Keratinocyte (primary cell): ENCODE measurements around the gene IFI30. TPM values are rescaled to one million over a fixed set of nuclear protein-coding genes. Genes with fewer than 3 reads are reported as not detected.

ENCODE experiments used
- DNase-seq: peaks from one replicate; pipeline ENCODE4 v3.0.0-alpha.2; 2011; ENCODE audit warnings: low read depth, missing footprints, low spot score
- FAIRE-seq: peaks from 2 replicates; lab custom pipeline; 2011; peaks lifted over from hg19 to GRCh38; lab: Jason Lieb, UNC
- H2AFZ ChIP-seq: 2 replicates; pipeline ENCODE4 v1.6.0; 2012; ENCODE audit warnings: low read length, control low read depth, inconsistent platforms; ENCODE audit not compliant: control insufficient read depth
- H3K27ac ChIP-seq: 2 replicates; pipeline ENCODE4 v1.5.1; 2011; ENCODE audit warnings: low read length; ENCODE audit not compliant: control insufficient read depth, insufficient read depth
- H3K27me3 ChIP-seq: 3 replicates; pipeline ENCODE4 v1.6.0; 2011; ENCODE audit warnings: low read length; ENCODE audit not compliant: control insufficient read depth, insufficient read depth; ENCODE audit errors: extremely low read depth
- H3K36me3 ChIP-seq, 2 experiments: 2 replicates in 1 of 2; 3 replicates in 1 of 2; pipeline ENCODE4 v1.5.1; 2011; ENCODE audit warnings: low read length in 2 of 2, mild to moderate bottlenecking in 1 of 2; ENCODE audit not compliant: control insufficient read depth in 2 of 2, insufficient read depth in 2 of 2; ENCODE audit errors: extremely low read depth in 1 of 2
- H3K4me1 ChIP-seq: 3 replicates; pipeline ENCODE4 v1.5.1; 2011; ENCODE audit warnings: low read length; ENCODE audit not compliant: control insufficient read depth, insufficient read depth; ENCODE audit errors: extremely low read depth
- H3K4me2 ChIP-seq: 3 replicates; pipeline ENCODE4 v1.6.0; 2011; ENCODE audit warnings: low read depth, low read length; ENCODE audit not compliant: control insufficient read depth, insufficient read depth; ENCODE audit errors: extremely low read depth
- H3K4me3 ChIP-seq, 3 experiments: fragments of 200-600 bp in 1 of 3; sonication (generic) in 1 of 3; 2 replicates in 2 of 3; 3 replicates in 1 of 3; pipeline ENCODE4 v1.5.1; 2011 to 2016; ENCODE audit warnings: low read length in 3 of 3, mild to moderate bottlenecking in 3 of 3, control low read depth in 2 of 3, inconsistent platforms in 1 of 3, low read depth in 1 of 3, mixed read lengths in 1 of 3, mixed run types in 1 of 3, moderate library complexity in 1 of 3; ENCODE audit not compliant: control insufficient read depth in 2 of 3, insufficient read depth in 2 of 3; ENCODE audit errors: extremely low read depth in 1 of 3
- H3K79me2 ChIP-seq: 2 replicates; pipeline ENCODE4 v1.6.0; 2012; ENCODE audit warnings: low read length; ENCODE audit not compliant: control insufficient read depth, insufficient read depth
- H3K9ac ChIP-seq: 3 replicates; pipeline ENCODE4 v1.6.0; 2011; ENCODE audit warnings: low read length; ENCODE audit not compliant: control insufficient read depth, insufficient read depth; ENCODE audit errors: extremely low read depth
- H3K9me1 ChIP-seq: 3 replicates; pipeline ENCODE4 v1.6.0; 2011; ENCODE audit warnings: low read length; ENCODE audit not compliant: control insufficient read depth, insufficient read depth; ENCODE audit errors: extremely low read depth
- H3K9me3 ChIP-seq: 2 replicates; pipeline ENCODE4 v1.5.1; 2012; ENCODE audit warnings: low read depth, low read length; ENCODE audit not compliant: control insufficient read depth
- H4K20me1 ChIP-seq: 3 replicates; pipeline ENCODE4 v1.6.0; 2011; ENCODE audit warnings: low read length; ENCODE audit not compliant: control insufficient read depth, insufficient read depth; ENCODE audit errors: extremely low read depth
- EZH2 ChIP-seq: IDR thresholded peaks from one replicate; pipeline ENCODE4 v1.6.1; 2012; ENCODE audit warnings: inconsistent platforms, mild to moderate bottlenecking, low read length, moderate library complexity
- dilution Hi-C: fragments of 300-500 bp; cut with MboI; formaldehyde crosslinking; loops from one replicate; pipeline ENCODE4 v1.7.0; 2020; ENCODE audit warnings: low sequenced_read_pairs; ENCODE audit not compliant: extremely low pct_ligation_motif_present
- polyA plus RNA-seq, 5 experiments: library from polyadenylated mRNA; depleted of rRNA in 3 of 5; stranded (reverse) in 3 of 5; stranded (forward) in 1 of 5; unstranded in 1 of 5; fragments of >200 nt; gene quantifications; 1 replicate in 1 of 5; 2 replicates in 3 of 5; 3 replicates in 1 of 5; pipeline versions ENCODE4 v1.2.1 to v1.2.3, GENCODE V29; 2011 to 2012; ENCODE audit warnings: missing spikeins in 2 of 5, low read depth in 1 of 5, low replicate concordance in 1 of 5
- TF ChIP-seq, protein P1 (sequence below), 3 experiments: IDR thresholded peaks in 1 of 3; conservative IDR thresholded peaks in 1 of 3; optimal IDR thresholded peaks in 1 of 3; 2 replicates in 2 of 3; 3 replicates in 1 of 3; pipeline versions ENCODE3 to v1.5.1; 2011; ENCODE audit warnings: low read length in 3 of 3, mild to moderate bottlenecking in 3 of 3, moderate library complexity in 2 of 3, control low read depth in 1 of 3, inconsistent platforms in 1 of 3; ENCODE audit not compliant: insufficient read depth in 2 of 3; ENCODE audit errors: extremely low read depth in 1 of 3

The IFI30 gene
- polyA plus RNA-seq, 1 donor (not counting 4 experiments of a cell fraction or from before 2014, with no cell fraction given) = 31.3 TPM

DNA sequence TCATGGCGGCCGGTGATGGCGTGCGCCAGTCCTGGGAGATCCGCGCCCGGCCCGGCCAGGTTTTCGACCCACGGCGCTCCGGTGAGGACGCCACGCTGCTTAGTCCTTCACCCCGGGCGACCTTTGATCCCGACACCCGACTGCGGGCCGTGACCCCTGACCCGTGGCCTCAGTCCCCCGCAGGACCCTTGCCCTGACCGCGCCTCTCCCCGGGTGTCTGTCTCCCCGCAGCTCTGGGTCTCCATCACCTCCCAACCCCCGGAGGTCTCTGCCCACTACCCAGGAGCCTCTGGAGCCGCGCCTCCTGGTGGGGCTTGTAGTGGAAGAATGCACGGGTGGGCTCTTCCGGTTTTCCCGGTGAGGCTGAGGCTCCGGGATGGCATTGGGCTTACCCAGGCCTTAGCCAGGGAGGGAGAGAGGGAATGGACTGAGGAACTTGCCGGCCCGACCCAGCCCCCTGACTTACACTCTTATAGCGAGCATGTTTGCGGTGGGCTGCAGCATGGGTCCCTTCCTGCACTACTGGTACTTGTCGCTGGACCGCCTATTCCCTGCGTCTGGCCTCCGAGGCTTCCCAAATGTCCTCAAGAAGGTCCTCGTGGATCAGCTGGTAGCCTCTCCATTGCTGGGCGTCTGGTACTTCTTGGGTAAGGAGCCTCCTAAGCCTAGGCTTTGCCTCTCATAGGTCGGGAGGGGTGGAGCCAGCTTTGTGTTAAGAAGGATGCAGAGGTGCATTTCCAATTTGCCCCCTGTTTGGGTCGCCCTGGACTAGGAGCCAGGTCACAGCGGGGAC lies 20.0 kb downstream of the IFI30 start:
- Histone ChIP-seq H4K20me1 (no peaks in the 10 kb centered on the region), H3K27ac (peak overlapping the region; percentile 63), H3K27me3 (no peaks in the 10 kb centered on the region), H2AFZ (peak overlapping the region; percentile 71), H3K4me3 (peak overlapping the region; percentile 83 to 89 (median 86)), H3K4me2 (peak overlapping the region; percentile 98), H3K4me1 (peaks cover 20% of the 10 kb centered on the region), H3K9me3 (no peaks in the 10 kb centered on the region), H3K9ac (peak overlapping the region; percentile 82), H3K79me2 (peaks cover 6% of the 10 kb centered on the region), H3K36me3 (peaks cover 4 to 9% of the 10 kb centered on the region in 2 experiments), H3K9me1 (peaks cover 4% of the 10 kb centered on the region)
- TF ChIP-seq, protein P1, sequence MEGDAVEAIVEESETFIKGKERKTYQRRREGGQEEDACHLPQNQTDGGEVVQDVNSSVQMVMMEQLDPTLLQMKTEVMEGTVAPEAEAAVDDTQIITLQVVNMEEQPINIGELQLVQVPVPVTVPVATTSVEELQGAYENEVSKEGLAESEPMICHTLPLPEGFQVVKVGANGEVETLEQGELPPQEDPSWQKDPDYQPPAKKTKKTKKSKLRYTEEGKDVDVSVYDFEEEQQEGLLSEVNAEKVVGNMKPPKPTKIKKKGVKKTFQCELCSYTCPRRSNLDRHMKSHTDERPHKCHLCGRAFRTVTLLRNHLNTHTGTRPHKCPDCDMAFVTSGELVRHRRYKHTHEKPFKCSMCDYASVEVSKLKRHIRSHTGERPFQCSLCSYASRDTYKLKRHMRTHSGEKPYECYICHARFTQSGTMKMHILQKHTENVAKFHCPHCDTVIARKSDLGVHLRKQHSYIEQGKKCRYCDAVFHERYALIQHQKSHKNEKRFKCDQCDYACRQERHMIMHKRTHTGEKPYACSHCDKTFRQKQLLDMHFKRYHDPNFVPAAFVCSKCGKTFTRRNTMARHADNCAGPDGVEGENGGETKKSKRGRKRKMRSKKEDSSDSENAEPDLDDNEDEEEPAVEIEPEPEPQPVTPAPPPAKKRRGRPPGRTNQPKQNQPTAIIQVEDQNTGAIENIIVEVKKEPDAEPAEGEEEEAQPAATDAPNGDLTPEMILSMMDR (optimal IDR thresholded peaks at IDR 0.05 in 1 of 3, IDR thresholded peaks at IDR 0.05 in 1 of 3, conservative IDR thresholded peaks at IDR 0.05 in 1 of 3; ENCODE audit: extremely low read depth in 1 of 3, insufficient read depth in 2 of 3, low read length in 3 of 3) = no peak
- no peak for TF ChIP-seq EZH2
- DNase-seq (no peak), FAIRE-seq (no peak)
- dilution Hi-C loops = no loop called here

DNA sequence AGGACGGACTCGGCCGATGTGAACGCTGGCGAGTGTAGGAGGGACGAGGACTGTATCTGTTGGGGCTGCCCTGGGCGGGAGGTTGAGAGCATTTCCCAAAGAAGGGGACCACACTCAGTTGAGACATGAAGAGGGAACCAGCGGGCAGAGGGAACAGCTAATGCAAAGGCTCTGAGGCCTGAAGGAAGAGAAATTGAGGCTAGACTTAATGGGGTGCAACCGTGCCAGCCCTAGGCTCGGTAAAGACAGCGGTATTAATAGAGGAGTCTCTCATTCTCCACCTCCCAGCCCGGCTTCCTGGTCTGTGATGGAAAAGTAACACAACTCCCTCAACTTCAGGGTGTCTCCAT lies 20.5 kb downstream of the IFI30 start:
- no peak overlapping the region for H2AFZ ChIP-seq
- DNase-seq (no peak), FAIRE-seq (no peak)
- no peak overlapping the region for H3K27ac ChIP-seq
- peaks cover 4 to 9% of the 10 kb centered on the region in 2 experiments for H3K36me3 ChIP-seq
- dilution Hi-C loops = no loop called here
- H3K9me1 ChIP-seq = peaks cover 4% of the 10 kb centered on the region
- peak overlapping the region; percentile 98 for H3K4me2 ChIP-seq
- no peaks in the 10 kb centered on the region for H3K27me3 ChIP-seq
- H3K79me2 ChIP-seq = peaks cover 6% of the 10 kb centered on the region
- H3K9ac ChIP-seq = peak overlapping the region; percentile 82
- H3K9me3 ChIP-seq = no peaks in the 10 kb centered on the region
- H3K4me3 ChIP-seq = peak overlapping the region; percentile 83 to 89 (median 86)
- H4K20me1 ChIP-seq = no peaks in the 10 kb centered on the region
- TF ChIP-seq, protein P1 (optimal IDR thresholded peaks at IDR 0.05 in 1 of 3, IDR thresholded peaks at IDR 0.05 in 1 of 3, conservative IDR thresholded peaks at IDR 0.05 in 1 of 3; ENCODE audit: extremely low read depth in 1 of 3, insufficient read depth in 2 of 3, low read length in 3 of 3) = no peak
- TF ChIP-seq EZH2 = no peak
- peaks cover 20% of the 10 kb centered on the region for H3K4me1 ChIP-seq
